ENCODE data around the gene SAMM50.

DNA sequence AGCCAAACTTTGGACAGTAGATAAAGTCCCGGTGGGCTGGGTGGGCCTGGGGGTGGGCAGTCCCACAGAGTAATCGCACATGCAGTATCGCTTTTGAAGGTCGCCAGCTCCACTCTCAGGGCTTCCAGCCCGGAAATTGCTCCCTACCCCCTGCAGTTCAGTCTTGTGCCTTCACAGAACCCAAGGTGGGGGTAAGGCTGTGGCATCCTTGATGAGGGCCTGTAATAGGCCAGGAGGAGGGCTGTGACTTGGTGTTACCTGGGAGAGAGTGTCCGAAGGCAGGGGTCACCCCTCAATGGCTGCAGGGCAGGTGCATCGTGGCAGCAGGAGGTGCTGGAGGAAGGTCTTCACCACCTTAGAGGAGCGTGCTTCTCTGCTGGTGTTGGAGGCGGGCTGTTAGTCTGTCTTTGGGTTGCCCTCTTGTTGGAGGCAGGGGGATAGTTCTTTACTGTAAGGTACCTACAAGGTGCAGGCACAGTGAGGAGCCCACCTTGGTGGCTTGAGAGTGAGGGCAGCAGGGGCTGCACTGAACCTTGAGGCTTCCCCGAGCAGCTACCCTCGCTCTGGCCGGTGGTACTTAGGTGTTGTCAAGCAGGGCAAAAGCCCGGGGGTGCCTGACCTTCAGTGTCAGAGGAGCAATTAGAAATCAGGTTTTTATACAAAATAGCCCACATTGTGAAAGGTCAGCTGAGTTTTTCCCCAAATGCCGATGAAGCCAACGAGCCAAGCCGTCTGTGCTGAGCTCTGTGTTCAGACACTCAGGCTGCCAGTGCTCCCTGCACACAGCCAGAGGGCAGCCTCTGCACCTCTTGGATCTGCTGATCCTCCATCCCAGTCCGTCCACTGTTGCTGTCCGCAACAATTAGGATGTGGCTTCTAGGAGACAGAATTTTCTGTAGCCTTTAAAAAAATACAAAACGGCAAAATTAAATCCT is 21.9 kb downstream of the SAMM50 start:
- TF ChIP-seq, protein P1, sequence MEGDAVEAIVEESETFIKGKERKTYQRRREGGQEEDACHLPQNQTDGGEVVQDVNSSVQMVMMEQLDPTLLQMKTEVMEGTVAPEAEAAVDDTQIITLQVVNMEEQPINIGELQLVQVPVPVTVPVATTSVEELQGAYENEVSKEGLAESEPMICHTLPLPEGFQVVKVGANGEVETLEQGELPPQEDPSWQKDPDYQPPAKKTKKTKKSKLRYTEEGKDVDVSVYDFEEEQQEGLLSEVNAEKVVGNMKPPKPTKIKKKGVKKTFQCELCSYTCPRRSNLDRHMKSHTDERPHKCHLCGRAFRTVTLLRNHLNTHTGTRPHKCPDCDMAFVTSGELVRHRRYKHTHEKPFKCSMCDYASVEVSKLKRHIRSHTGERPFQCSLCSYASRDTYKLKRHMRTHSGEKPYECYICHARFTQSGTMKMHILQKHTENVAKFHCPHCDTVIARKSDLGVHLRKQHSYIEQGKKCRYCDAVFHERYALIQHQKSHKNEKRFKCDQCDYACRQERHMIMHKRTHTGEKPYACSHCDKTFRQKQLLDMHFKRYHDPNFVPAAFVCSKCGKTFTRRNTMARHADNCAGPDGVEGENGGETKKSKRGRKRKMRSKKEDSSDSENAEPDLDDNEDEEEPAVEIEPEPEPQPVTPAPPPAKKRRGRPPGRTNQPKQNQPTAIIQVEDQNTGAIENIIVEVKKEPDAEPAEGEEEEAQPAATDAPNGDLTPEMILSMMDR (IDR thresholded peaks at IDR 0.05; ENCODE audit: extremely low read depth in 1 of 2, insufficient read depth in 1 of 2, low read depth in 1 of 2, low read length in 2 of 2): no peak
- no peak for TF ChIP-seq POLR2A (IDR thresholded peaks at IDR 0.05; ENCODE audit: low read depth, low read length)
- TF ChIP-seq, protein P2, sequence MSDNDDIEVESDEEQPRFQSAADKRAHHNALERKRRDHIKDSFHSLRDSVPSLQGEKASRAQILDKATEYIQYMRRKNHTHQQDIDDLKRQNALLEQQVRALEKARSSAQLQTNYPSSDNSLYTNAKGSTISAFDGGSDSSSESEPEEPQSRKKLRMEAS (IDR thresholded peaks at IDR 0.05; ENCODE audit: insufficient read depth, insufficient read length): no peak
- no peak for TF ChIP-seq POLR2AphosphoS5 (IDR thresholded peaks at IDR 0.05; ENCODE audit: insufficient read depth, low read depth, low read length)
- TF ChIP-seq EZH2 (IDR thresholded peaks at IDR 0.05; ENCODE audit: borderline replicate concordance, low read depth, low read length, severe bottlenecking): no peak
- TF ChIP-seq GATA2 (IDR thresholded peaks at IDR 0.05; ENCODE audit: insufficient read depth, insufficient read length, low read depth, low read length): no peak
- no peak for TF ChIP-seq FOS (IDR thresholded peaks at IDR 0.05; ENCODE audit: borderline replicate concordance, insufficient read depth, low read length)
- no peak for TF ChIP-seq JUN (IDR thresholded peaks at IDR 0.05; ENCODE audit: borderline replicate concordance, insufficient read depth, insufficient read length, low read depth)
- TF ChIP-seq MYC (IDR thresholded peaks at IDR 0.05; ENCODE audit: low read depth, low read length): no peak

All from endothelial cell of umbilical vein (primary cell).